GM18873 (cell line): ENCODE measurements around the gene MLLT10.
"Not testable (repeated sequence)": the region's sequence is repeated elsewhere in the genome, so short reads cannot be mapped to it uniquely, and the experiment has no call there.

Experiments
- ATAC-seq: cut with Tn5 transposase; IDR thresholded peaks from one replicate; pipeline ENCODE4 v1.9.1; 2021; ENCODE audit warnings: mild to moderate bottlenecking, moderate library complexity, moderate number of reproducible peaks; ENCODE audit not compliant: unreplicated experiment, low FRiP score

MLLT10 gene

GRCh38 chr10:21681156-21681555 is 147.1 kb downstream of the MLLT10 start:
- ATAC-seq, result no peak

- ATAC-seq, result no peak
These were observed 153.4 kb downstream of the MLLT10 start for GRCh38 chr10:21687266-21688008.

- no peak for ATAC-seq
These were observed 153.9 kb downstream of the MLLT10 start for GRCh38 chr10:21688009-21688332.

GRCh38 chr10:21688870-21689269 is 154.8 kb downstream of the MLLT10 start:
- no peak for ATAC-seq

GRCh38 chr10:21689881-21690280 is 155.8 kb downstream of the MLLT10 start:
- no peak for ATAC-seq

- no peak for ATAC-seq
These were observed 158.9 kb downstream of the MLLT10 start for GRCh38 chr10:21692916-21693315.

GRCh38 chr10:21693418-21693817 is 159.4 kb downstream of the MLLT10 start:
- no peak for ATAC-seq

- no peak for ATAC-seq
These were observed 160.6 kb downstream of the MLLT10 start for GRCh38 chr10:21694631-21695030.

- ATAC-seq, result no peak
These were observed 162.3 kb downstream of the MLLT10 start for GRCh38 chr10:21696302-21696701.

GRCh38 chr10:21699575-21699974 is 165.5 kb downstream of the MLLT10 start:
- ATAC-seq, result no peak

GRCh38 chr10:21700474-21700873 is 166.4 kb downstream of the MLLT10 start:
- ATAC-seq, result no peak

- ATAC-seq, result no peak
These were observed 168.6 kb downstream of the MLLT10 start for GRCh38 chr10:21702633-21703111.

GRCh38 chr10:21705142-21705827 is 171.3 kb downstream of the MLLT10 start:
- no peak for ATAC-seq

GRCh38 chr10:21705828-21706176 is 171.8 kb downstream of the MLLT10 start:
- ATAC-seq, result no peak

GRCh38 chr10:21707498-21707897 is 173.5 kb downstream of the MLLT10 start:
- no peak for ATAC-seq

GRCh38 chr10:21712975-21713374 is 178.9 kb downstream of the MLLT10 start:
- no peak for ATAC-seq

- no peak for ATAC-seq
These were observed 181.6 kb downstream of the MLLT10 start for GRCh38 chr10:21715531-21716195.

GRCh38 chr10:21717437-21718054 is 183.5 kb downstream of the MLLT10 start:
- ATAC-seq, result not testable (repeated sequence)

GRCh38 chr10:21719502-21719901 is 185.5 kb downstream of the MLLT10 start:
- no peak for ATAC-seq

- ATAC-seq, result no peak
These were observed 186.1 kb downstream of the MLLT10 start for GRCh38 chr10:21720090-21720489.

GRCh38 chr10:21721000-21721665 is 187.1 kb downstream of the MLLT10 start:
- ATAC-seq, result no peak
